Endodermal cell (in vitro differentiated cells): ENCODE data around the gene MBOAT2. TPM values are rescaled to one million over a fixed set of nuclear protein-coding genes. Genes with fewer than 3 reads are reported as not detected.
A peak's percentile ranks its signal among the peaks of the same experiment; 100 is the strongest.

Experiments used
- DNase-seq: peaks from one replicate; pipeline ENCODE4 v3.0.0-alpha.2; 2017
- H3K27ac ChIP-seq: 2 replicates; pipeline ENCODE4 v1.5.1; 2013; ENCODE audit warnings: mild to moderate bottlenecking, low read depth, low read length, moderate library complexity
- H3K27me3 ChIP-seq: 2 replicates; pipeline ENCODE4 v1.6.1; 2013; ENCODE audit warnings: mild to moderate bottlenecking, low read length, moderate library complexity; ENCODE audit not compliant: insufficient read depth, control insufficient read depth, poor library complexity, severe bottlenecking
- H3K36me3 ChIP-seq: 2 replicates; pipeline ENCODE4 v1.7.0; 2013; ENCODE audit warnings: mild to moderate bottlenecking, low read length, moderate library complexity; ENCODE audit not compliant: control insufficient read depth, insufficient read depth
- H3K4me1 ChIP-seq: one replicate; pipeline ENCODE4 v1.7.0; 2013; ENCODE audit warnings: low read length; ENCODE audit not compliant: control insufficient read depth, insufficient read depth
- H3K4me3 ChIP-seq: 2 replicates; pipeline ENCODE4 v1.5.1; 2013; ENCODE audit warnings: mild to moderate bottlenecking, low read length, moderate library complexity
- H3K9ac ChIP-seq: 2 replicates; pipeline ENCODE4 v1.6.1; 2013; ENCODE audit warnings: mild to moderate bottlenecking, low read length, moderate library complexity; ENCODE audit not compliant: poor library complexity, severe bottlenecking; ENCODE audit errors: extremely low read depth
- H3K9me3 ChIP-seq: 2 replicates; pipeline ENCODE4 v1.6.1; 2013; ENCODE audit warnings: mild to moderate bottlenecking, low read length, moderate library complexity; ENCODE audit not compliant: control insufficient read depth
- H3K27ac Mint-ChIP-seq: 2 replicates; pipeline ENCODE4 v1.8.0; 2020; ENCODE audit warnings: mixed read lengths
- H3K27me3 Mint-ChIP-seq: 2 replicates; pipeline ENCODE4 v1.8.0; 2021; ENCODE audit warnings: mild to moderate bottlenecking, mixed read lengths; ENCODE audit not compliant: insufficient read depth
- H3K36me3 Mint-ChIP-seq: 2 replicates; pipeline ENCODE4 v1.8.0; 2020; ENCODE audit warnings: low read depth, mixed read lengths
- H3K4me1 Mint-ChIP-seq: 2 replicates; pipeline ENCODE4 v1.8.0; 2020; ENCODE audit warnings: mixed read lengths
- H3K4me3 Mint-ChIP-seq: 2 replicates; pipeline ENCODE4 v1.8.0; 2020; ENCODE audit warnings: mild to moderate bottlenecking, moderate library complexity, mixed read lengths
- H3K9me3 Mint-ChIP-seq: 2 replicates; pipeline ENCODE4 v1.8.0; 2020; ENCODE audit warnings: mild to moderate bottlenecking, mixed read lengths
- CTCF ChIP-seq: fragments of 200-600 bp; sonication (generic); conservative IDR thresholded peaks from 2 replicates; pipeline ENCODE4 v1.5.0; 2021; ENCODE audit warnings: antibody characterized with exemption, mild to moderate bottlenecking
- WGBS, 2 experiments: methylation state at CpG; one replicate each; pipeline versions ENCODE4 v1.1.5 to v1.1.7; 2013; ENCODE audit warnings: missing lambda C conversion rate in 2 of 2, mixed read lengths in 1 of 2; ENCODE audit not compliant: insufficient coverage in 1 of 2, insufficient read length in 1 of 2; 5-methylcytosine and 5-hydroxymethylcytosine counted together
- total RNA-seq, 2 donors: library from RNA; stranded (reverse); fragmentation: NEBNext Ultra II Directional in 1 of 2; extraction: Animal tissue kit (Norgen Biotek cat#: 25700) in 1 of 2; gene quantifications; 2 replicates in 1 of 2; 3 replicates in 1 of 2; pipeline ENCODE4 v1.2.1, GENCODE V29; 2021

The MBOAT2 gene
- total RNA-seq, 2 donors from 2014 or later, result 45.3 to 51.0 TPM

- no peak for TF ChIP-seq CTCF
- H3K9ac ChIP-seq, result no peak overlapping the region
- no peak for DNase-seq
- H3K36me3 Mint-ChIP-seq, result no peaks in the 10 kb centered on the region
- H3K36me3 ChIP-seq, result no peaks in the 10 kb centered on the region
- WGBS, 2 experiments, result 94 to 100% methylated on average over 2 to 7 of the region's 7 CpGs
- no peaks in the 10 kb centered on the region for H3K9me3 ChIP-seq
- no peaks in the 10 kb centered on the region for H3K9me3 Mint-ChIP-seq
- H3K4me1 Mint-ChIP-seq, result peaks cover 19% of the 10 kb centered on the region
- no peak overlapping the region for H3K27ac Mint-ChIP-seq
- no peaks in the 10 kb centered on the region for H3K27me3 Mint-ChIP-seq
- no peak overlapping the region for H3K4me3 Mint-ChIP-seq
- H3K4me3 ChIP-seq, result no peak overlapping the region
- H3K27ac ChIP-seq, result peak overlapping the region; percentile 21
- no peaks in the 10 kb centered on the region for H3K4me1 ChIP-seq
- H3K27me3 ChIP-seq, result no peaks in the 10 kb centered on the region
Observed at GRCh38 chr2:8981876-8982275, 21.6 kb downstream of the MBOAT2 start.

- Histone ChIP-seq H3K9ac (no peak overlapping the region), H3K4me1 (no peaks in the 10 kb centered on the region), H3K27ac (no peak overlapping the region), H3K36me3 (no peaks in the 10 kb centered on the region), H3K27me3 (no peaks in the 10 kb centered on the region), H3K9me3 (no peaks in the 10 kb centered on the region), H3K4me3 (no peak overlapping the region)
- Mint-ChIP-seq H3K4me3 (no peak overlapping the region), H3K4me1 (peaks cover 14% of the 10 kb centered on the region), H3K27ac (no peak overlapping the region), H3K9me3 (no peaks in the 10 kb centered on the region), H3K27me3 (no peaks in the 10 kb centered on the region), H3K36me3 (no peaks in the 10 kb centered on the region)
- TF ChIP-seq CTCF, result no peak
- WGBS, 2 experiments, result 85% methylated on average over 1 of the region's 1 CpG; no CpG with 5 or more reads in 1 of the 2 experiments
- DNase-seq, result no peak
Observed at GRCh38 chr2:8980096-8980495, 23.4 kb downstream of the MBOAT2 start.

- Mint-ChIP-seq H3K36me3 (no peaks in the 10 kb centered on the region), H3K27ac (no peak overlapping the region), H3K4me3 (no peak overlapping the region), H3K9me3 (peaks cover 3% of the 10 kb centered on the region), H3K4me1 (peaks cover 9% of the 10 kb centered on the region), H3K27me3 (no peaks in the 10 kb centered on the region)
- H3K36me3 ChIP-seq, result no peaks in the 10 kb centered on the region
- no peak for TF ChIP-seq CTCF
- H3K4me3 ChIP-seq, result no peak overlapping the region
- no peak overlapping the region for H3K9ac ChIP-seq
- DNase-seq, result no peak
- H3K4me1 ChIP-seq, result no peaks in the 10 kb centered on the region
- H3K27me3 ChIP-seq, result no peaks in the 10 kb centered on the region
- H3K9me3 ChIP-seq, result no peaks in the 10 kb centered on the region
- no peak overlapping the region for H3K27ac ChIP-seq
- 90 to 97% methylated on average over 2 to 4 of the region's 4 CpGs for WGBS, 2 experiments
Observed at GRCh38 chr2:8977758-8978157, 25.7 kb downstream of the MBOAT2 start.
